OCI-LY1 (cell line): Measurements from ENCODE around the gene SLC41A1.
A peak's percentile ranks its signal among the peaks of the same experiment; 100 is the strongest.

Source experiments
- H2AFZ ChIP-seq: fragments of 200-600 bp; sonication (generic), shearing (Covaris generic); 2 replicates; pipeline ENCODE4 v1.6.0; 2014; ENCODE audit warnings: antibody characterized with exemption, mild to moderate bottlenecking, low read length
- H3F3A ChIP-seq: fragments of 200-600 bp; sonication (generic), shearing (Covaris generic); 2 replicates; pipeline ENCODE4 v1.6.0; 2014; ENCODE audit warnings: mild to moderate bottlenecking, antibody characterized with exemption, low read length, moderate library complexity; ENCODE audit not compliant: insufficient read depth
- H3K27ac ChIP-seq: fragments of 200-600 bp; sonication (generic); 2 replicates; pipeline ENCODE4 v1.5.1; 2014; ENCODE audit warnings: low read length, mixed run types, mild to moderate bottlenecking, low read depth; ENCODE audit not compliant: poor library complexity, severe bottlenecking
- H3K27me3 ChIP-seq: fragments of 200-600 bp; sonication (generic); 2 replicates; pipeline ENCODE4 v1.6.0; 2014; ENCODE audit warnings: antibody characterized with exemption, mild to moderate bottlenecking, low read length, moderate library complexity; ENCODE audit not compliant: insufficient read depth
- H3K36me3 ChIP-seq: fragments of 200-600 bp; sonication (generic); 2 replicates; pipeline ENCODE4 v1.6.1; 2014; ENCODE audit warnings: mild to moderate bottlenecking, antibody characterized with exemption, low read length, moderate library complexity, mixed read lengths; ENCODE audit not compliant: insufficient read depth
- H3K4me1 ChIP-seq: fragments of 200-600 bp; sonication (generic); 2 replicates; pipeline ENCODE4 v1.5.1; 2014; ENCODE audit warnings: mild to moderate bottlenecking, low read length, moderate library complexity; ENCODE audit not compliant: insufficient read depth, severe bottlenecking
- H3K4me2 ChIP-seq: fragments of 200-600 bp; sonication (generic), shearing (Covaris generic); 2 replicates; pipeline ENCODE4 v1.6.1; 2014; ENCODE audit warnings: low read length
- H3K4me3 ChIP-seq: fragments of 200-600 bp; sonication (generic); 2 replicates; pipeline ENCODE4 v1.5.1; 2014; ENCODE audit warnings: low read length, low read depth, mild to moderate bottlenecking, mixed read lengths; ENCODE audit not compliant: poor library complexity, severe bottlenecking
- H3K79me2 ChIP-seq: fragments of 200-600 bp; shearing (Covaris generic); 2 replicates; pipeline ENCODE4 v1.6.1; 2016; ENCODE audit warnings: mixed run types, low read length, mixed read lengths; ENCODE audit not compliant: insufficient read depth
- H3K9ac ChIP-seq: fragments of 200-600 bp; sonication (generic), shearing (Covaris generic); 2 replicates; pipeline ENCODE4 v1.6.1; 2014; ENCODE audit warnings: mild to moderate bottlenecking, low read length, mixed read lengths
- H3K9me2 ChIP-seq: fragments of 200-600 bp; sonication (generic), shearing (Covaris generic); 2 replicates; pipeline ENCODE4 v1.6.1; 2014; ENCODE audit warnings: low read depth, mild to moderate bottlenecking, low read length, mixed read lengths
- H3K9me3 ChIP-seq: fragments of 200-600 bp; shearing (Covaris generic); 2 replicates; pipeline ENCODE4 v1.6.1; 2014; ENCODE audit warnings: low read length, mixed read lengths
- H4K20me1 ChIP-seq: fragments of 200-600 bp; sonication (generic), shearing (Covaris generic); 2 replicates; pipeline ENCODE4 v1.6.0; 2016; ENCODE audit warnings: mild to moderate bottlenecking, low read length; ENCODE audit not compliant: insufficient read depth
- EZH2 ChIP-seq: fragments of 200-600 bp; sonication (generic), shearing (Covaris generic); IDR thresholded peaks from 2 replicates; pipeline ENCODE4 v1.8.0; 2017; ENCODE audit warnings: borderline replicate concordance, mixed run types, mild to moderate bottlenecking, antibody characterized with exemption, low read length, moderate library complexity, mixed read lengths
- TF ChIP-seq, protein P1 (sequence below): fragments of 200-600 bp; sonication (generic), shearing (Covaris generic); IDR thresholded peaks from 2 replicates; pipeline ENCODE4 v1.5.1; 2017; ENCODE audit warnings: mild to moderate bottlenecking, antibody characterized with exemption, low read length, moderate library complexity, mixed read lengths

The SLC41A1 gene

DNA sequence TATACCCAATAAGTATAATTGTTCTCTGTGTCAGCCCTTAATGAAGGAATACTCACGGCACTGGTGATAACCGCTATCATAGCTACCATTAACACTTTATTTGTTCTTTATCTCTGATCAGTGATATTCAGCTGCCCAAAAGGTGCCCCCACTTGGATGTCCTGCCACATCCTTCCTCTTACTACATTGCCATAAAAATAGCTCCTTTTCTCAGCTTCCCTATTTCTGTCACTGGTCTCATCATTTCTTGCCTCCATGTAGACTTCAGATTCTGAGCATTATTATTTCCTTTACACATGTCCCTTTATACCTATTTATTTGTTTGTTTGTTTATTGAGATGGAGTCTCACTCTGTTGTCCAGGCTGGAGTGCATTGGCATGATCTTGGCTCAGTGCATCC lies 35.0 kb downstream of the SLC41A1 start:
- Histone ChIP-seq H3K4me1 (peaks cover 9% of the 10 kb centered on the region), H3K27ac (no peak overlapping the region), H2AFZ (no peak overlapping the region), H3K4me3 (no peak overlapping the region), H3K9ac (no peak overlapping the region), H3K9me2 (no peaks in the 10 kb centered on the region), H3F3A (no peaks in the 10 kb centered on the region), H3K9me3 (0 out of 2 replicates have a peak, but pooled peaks cover 5% of the 10 kb centered on the region), H3K79me2 (no peaks in the 10 kb centered on the region), H3K36me3 (no peaks in the 10 kb centered on the region; the same call in 1 of the 2 replicates), H3K4me2 (no peak overlapping the region), H4K20me1 (no peaks in the 10 kb centered on the region), H3K27me3 (peaks cover 13% of the 10 kb centered on the region; the same call in 1 of the 2 replicates)
- no peak for TF ChIP-seq EZH2
- TF ChIP-seq, protein P1, sequence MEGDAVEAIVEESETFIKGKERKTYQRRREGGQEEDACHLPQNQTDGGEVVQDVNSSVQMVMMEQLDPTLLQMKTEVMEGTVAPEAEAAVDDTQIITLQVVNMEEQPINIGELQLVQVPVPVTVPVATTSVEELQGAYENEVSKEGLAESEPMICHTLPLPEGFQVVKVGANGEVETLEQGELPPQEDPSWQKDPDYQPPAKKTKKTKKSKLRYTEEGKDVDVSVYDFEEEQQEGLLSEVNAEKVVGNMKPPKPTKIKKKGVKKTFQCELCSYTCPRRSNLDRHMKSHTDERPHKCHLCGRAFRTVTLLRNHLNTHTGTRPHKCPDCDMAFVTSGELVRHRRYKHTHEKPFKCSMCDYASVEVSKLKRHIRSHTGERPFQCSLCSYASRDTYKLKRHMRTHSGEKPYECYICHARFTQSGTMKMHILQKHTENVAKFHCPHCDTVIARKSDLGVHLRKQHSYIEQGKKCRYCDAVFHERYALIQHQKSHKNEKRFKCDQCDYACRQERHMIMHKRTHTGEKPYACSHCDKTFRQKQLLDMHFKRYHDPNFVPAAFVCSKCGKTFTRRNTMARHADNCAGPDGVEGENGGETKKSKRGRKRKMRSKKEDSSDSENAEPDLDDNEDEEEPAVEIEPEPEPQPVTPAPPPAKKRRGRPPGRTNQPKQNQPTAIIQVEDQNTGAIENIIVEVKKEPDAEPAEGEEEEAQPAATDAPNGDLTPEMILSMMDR: no peak

DNA sequence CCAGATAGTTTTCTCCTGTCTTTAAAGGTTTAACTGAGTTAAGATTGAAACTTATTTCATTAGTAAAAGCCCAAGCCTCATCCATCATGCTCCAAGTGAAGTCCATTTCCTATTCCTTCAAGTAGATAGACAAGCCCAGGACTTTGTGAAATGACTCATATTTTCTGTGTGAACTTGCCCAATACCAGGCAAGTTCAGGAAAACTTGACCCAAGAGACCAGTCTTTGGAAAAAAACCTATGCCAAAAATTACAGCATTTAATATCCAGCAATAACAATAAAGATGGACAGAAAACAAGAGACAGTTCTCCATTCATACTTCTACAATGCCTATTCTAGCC lies 37.3 kb downstream of the SLC41A1 start:
- no peak overlapping the region for H2AFZ ChIP-seq
- no peaks in the 10 kb centered on the region for H3K79me2 ChIP-seq
- peak overlapping the region; percentile 71 for H3K4me3 ChIP-seq
- peak overlapping the region; percentile 84 for H3K4me2 ChIP-seq
- 0 out of 2 replicates have a peak, but pooled peaks cover 5% of the 10 kb centered on the region for H3K9me3 ChIP-seq
- H3K36me3 ChIP-seq: no peaks in the 10 kb centered on the region; the same call in 1 of the 2 replicates
- TF ChIP-seq, protein P1: no peak
- no peak for TF ChIP-seq EZH2
- H3K27me3 ChIP-seq: peaks cover 10% of the 10 kb centered on the region; the same call in 1 of the 2 replicates
- peaks cover 9% of the 10 kb centered on the region for H3K4me1 ChIP-seq
- no peak overlapping the region for H3K9ac ChIP-seq
- H3K9me2 ChIP-seq: no peaks in the 10 kb centered on the region
- H4K20me1 ChIP-seq: no peaks in the 10 kb centered on the region
- H3K27ac ChIP-seq: no peak overlapping the region
- no peaks in the 10 kb centered on the region for H3F3A ChIP-seq

DNA sequence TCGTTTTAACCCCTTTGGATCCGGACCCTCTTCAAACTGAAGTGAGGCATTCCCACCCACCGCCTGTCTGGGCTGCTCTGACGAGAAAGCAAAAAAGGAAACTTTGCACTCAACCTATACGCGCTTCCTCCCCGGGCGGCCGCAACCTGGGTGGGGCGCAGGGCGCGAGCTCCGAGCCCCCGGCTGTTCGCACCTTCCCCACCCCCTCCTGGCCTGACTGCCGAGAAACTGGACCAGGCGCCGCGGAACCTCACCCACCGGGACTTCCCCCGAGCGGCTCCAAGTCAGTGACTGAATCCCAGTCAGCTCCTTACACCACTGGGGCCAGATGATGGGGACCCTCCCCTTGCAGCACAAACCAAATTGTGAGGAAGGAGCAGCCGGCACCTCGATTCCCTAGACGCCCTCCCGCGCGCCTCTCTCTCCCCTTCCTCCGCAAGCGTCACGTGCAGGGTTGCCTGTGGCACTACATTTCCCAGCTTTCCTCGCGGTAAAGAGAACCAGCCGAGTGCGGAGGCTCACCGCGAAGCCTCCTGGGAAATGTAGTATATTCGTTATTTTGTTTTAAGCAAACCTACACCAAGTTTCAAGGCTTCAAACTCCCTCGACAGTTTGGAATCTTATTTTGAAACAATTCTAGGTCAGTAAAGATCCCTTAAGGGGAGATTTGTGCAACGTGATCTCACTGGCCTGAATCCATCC lies 37.8 kb downstream of the SLC41A1 start, which contains the start of gene RAB29:
Gene RAB29 (minus strand): TSS at position 468 of the 702 bp plus-strand sequence. CDS start 526 bp downstream, outside the sequence.
- no peaks in the 10 kb centered on the region for H3K79me2 ChIP-seq
- H3K27me3 ChIP-seq: peaks cover 10% of the 10 kb centered on the region; the same call in 1 of the 2 replicates
- no peaks in the 10 kb centered on the region for H3K9me2 ChIP-seq
- H3F3A ChIP-seq: no peaks in the 10 kb centered on the region
- 0 out of 2 replicates have a peak, but pooled peaks cover 5% of the 10 kb centered on the region for H3K9me3 ChIP-seq
- peak within 1 kb of the TSS; percentile 84 for H3K4me2 ChIP-seq
- H3K4me3 ChIP-seq: peak within 1 kb of the TSS; percentile 71
- no peaks in the 10 kb centered on the region for H4K20me1 ChIP-seq
- no peaks in the 10 kb centered on the region; the same call in 1 of the 2 replicates for H3K36me3 ChIP-seq
- 0 out of 2 replicates have a peak within 1 kb of the TSS, but pooled peaks have one; percentile 64 for H2AFZ ChIP-seq
- peak within 1 kb of the TSS; percentile 65 for H3K9ac ChIP-seq
- no peak within 1 kb of the TSS for H3K27ac ChIP-seq
- H3K4me1 ChIP-seq: peaks cover 9% of the 10 kb centered on the region
- no peak for TF ChIP-seq EZH2
- TF ChIP-seq, protein P1: no peak
